Thyroid gland (tissue), 4 donors: ENCODE measurements around the gene ATP5ME. TPM values are rescaled to one million over a fixed set of nuclear protein-coding genes. Genes with fewer than 3 reads are reported as not detected.

Experiments
- DNase-seq, 2 donors: peaks; one replicate each; pipeline ENCODE4 v3.0.0-alpha.2; 2019
- H3K27ac ChIP-seq, 3 donors: fragments of 200-600 bp; sonication (generic); 1 replicate in 2 of 3; 2 replicates in 1 of 3; pipeline ENCODE4 v1.5.1; 2016 to 2019; ENCODE audit warnings: mild to moderate bottlenecking in 1 of 3, moderate library complexity in 1 of 3
- H3K27me3 ChIP-seq: fragments of 200-600 bp; sonication (generic); one replicate; pipeline ENCODE4 v1.5.1; 2019
- H3K36me3 ChIP-seq, 2 donors: fragments of 200-600 bp; sonication (generic); one replicate each; pipeline ENCODE4 v1.5.1; 2016 to 2019
- H3K4me1 ChIP-seq, 2 donors: fragments of 200-600 bp; sonication (generic); one replicate each; pipeline ENCODE4 v1.5.1; 2017 to 2019
- H3K4me3 ChIP-seq, 3 donors: fragments of 200-600 bp; sonication (generic); replicated peaks in 1 of 3; 1 replicate in 2 of 3; 2 replicates in 1 of 3; pipeline ENCODE4 v1.5.1; 2016; ENCODE audit warnings: mild to moderate bottlenecking in 1 of 3
- H3K9me3 ChIP-seq: fragments of 200-600 bp; sonication (generic); one replicate; pipeline ENCODE4 v1.5.1; 2017
- CTCF ChIP-seq, 6 experiments: fragments of 200-600 bp in 3 of 6; fragments of 450-650 bp in 3 of 6; sonication (generic) in 3 of 6; IDR thresholded peaks; one replicate each; pipeline ENCODE4 v1.5.1; 2016 to 2019; ENCODE audit warnings: antibody characterized with exemption in 6 of 6, mild to moderate bottlenecking in 2 of 6, inconsistent platforms in 1 of 6, moderate library complexity in 1 of 6
- POLR2A ChIP-seq, 2 donors: fragments of 450-650 bp; IDR thresholded peaks; one replicate each; pipeline ENCODE4 v1.6.1; 2017; ENCODE audit warnings: antibody characterized with exemption in 2 of 2, mild to moderate bottlenecking in 2 of 2, moderate library complexity in 1 of 2
- WGBS, 2 donors: methylation state at CpG; one replicate each; pipeline ENCODE4 v1.1.5; 2017; 5-methylcytosine and 5-hydroxymethylcytosine counted together
- intact Hi-C: fragments of 100-400 bp; cut with DNase I; formaldehyde crosslinking; loops from one replicate; pipeline ENCODE4 v1.15.1; 2023
- total RNA-seq, 4 donors: library from RNA; depleted of rRNA; stranded (reverse); fragments of >200 nt; gene quantifications; one replicate each; pipeline ENCODE4 v1.2.3, GENCODE V29; 2016

Gene ATP5ME
- 100 to 1,000 TPM in 2 of 4 donors, 10 to 100 TPM in 2; 82.2 to 144 (median 106) TPM for total RNA-seq

- no peaks in the 10 kb centered on the region for H3K9me3 ChIP-seq
- intact Hi-C loops: no loop called here
- H3K27me3 ChIP-seq: no peaks in the 10 kb centered on the region
- TF ChIP-seq POLR2A (IDR thresholded peaks at IDR 0.05) (peak; percentile 70 to 90), CTCF (IDR thresholded peaks at IDR 0.05) (peak; percentile 42 to 97 (median 72))
- 2% methylated on average over 8 to 44 of the region's 84 CpGs for WGBS, 2 donors
- peak within 1 kb of the TSS; percentile 87 to 93 (median 89) for H3K27ac ChIP-seq
- peaks cover 15 to 18% of the 10 kb centered on the region in 2 donors for H3K4me1 ChIP-seq
- H3K36me3 ChIP-seq: peaks cover 11 to 13% of the 10 kb centered on the region in 2 donors
- peak; percentile 97 to 98 for DNase-seq
- peak within 1 kb of the TSS; percentile 83 to 92 (median 88) for H3K4me3 ChIP-seq
Measured at GRCh38 chr4:674172-675035, at the start of gene ATP5ME, which contains the start of gene MYL5. Gene ATP5ME, minus strand, starts transcription at chr4:674276. Its CDS starts 29 bp downstream, at chr4:674247. Gene MYL5, plus strand, starts transcription at chr4:674542. Its CDS starts 3,485 bp downstream, at chr4:678027.

DNA sequence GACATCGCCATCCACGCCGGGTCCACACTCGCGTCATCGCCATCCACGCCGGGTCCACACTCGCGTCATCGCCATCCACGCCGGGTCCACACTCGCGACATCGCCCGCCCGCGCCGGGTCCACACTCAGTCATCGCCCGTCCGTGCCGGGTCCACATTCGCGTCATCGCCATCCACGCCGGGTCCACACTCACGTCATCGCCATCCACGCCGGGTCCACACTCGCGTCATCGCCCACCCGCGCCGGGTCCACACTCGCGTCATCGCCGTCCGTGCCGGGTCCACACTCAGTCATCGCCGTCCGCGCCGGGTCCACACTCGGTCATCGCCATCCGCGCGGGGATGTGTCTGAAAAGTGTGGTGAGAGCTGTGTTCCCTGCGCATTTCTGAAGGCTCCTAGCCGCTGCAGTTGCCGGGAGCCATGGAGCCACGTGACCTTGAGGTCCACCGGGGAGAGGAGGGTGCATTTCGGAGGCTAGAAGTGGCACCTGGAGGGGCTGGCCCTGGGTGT is 48.8 kb upstream of the ATP5ME start:
- no peak for DNase-seq
- WGBS, 2 donors: 97 to 98% methylated on average over 60 to 61 of the region's 61 CpGs
- H3K36me3 ChIP-seq: no peaks in the 10 kb centered on the region
- H3K4me3 ChIP-seq: no peak overlapping the region
- intact Hi-C loops: no loop called here
- TF ChIP-seq CTCF (IDR thresholded peaks at IDR 0.05): no peak
- no peak for TF ChIP-seq POLR2A (IDR thresholded peaks at IDR 0.05)
- H3K27me3 ChIP-seq: no peaks in the 10 kb centered on the region
- H3K4me1 ChIP-seq: no peaks in the 10 kb centered on the region
- H3K27ac ChIP-seq: no peak overlapping the region
- no peaks in the 10 kb centered on the region for H3K9me3 ChIP-seq

- H3K36me3 ChIP-seq: no peaks in the 10 kb centered on the region
- no peak overlapping the region for H3K27ac ChIP-seq
- no peaks in the 10 kb centered on the region for H3K9me3 ChIP-seq
- DNase-seq: no peak
- no peaks in the 10 kb centered on the region for H3K27me3 ChIP-seq
- H3K4me3 ChIP-seq: no peak overlapping the region
- no peak for TF ChIP-seq POLR2A (IDR thresholded peaks at IDR 0.05)
- TF ChIP-seq CTCF (IDR thresholded peaks at IDR 0.05): no peak
- 96 to 97% methylated on average over 33 to 47 of the region's 47 CpGs for WGBS, 2 donors
- H3K4me1 ChIP-seq: no peaks in the 10 kb centered on the region
- intact Hi-C loops: no loop called here
Measured at GRCh38 chr4:722169-722725, 48.2 kb upstream of the ATP5ME start.

DNA sequence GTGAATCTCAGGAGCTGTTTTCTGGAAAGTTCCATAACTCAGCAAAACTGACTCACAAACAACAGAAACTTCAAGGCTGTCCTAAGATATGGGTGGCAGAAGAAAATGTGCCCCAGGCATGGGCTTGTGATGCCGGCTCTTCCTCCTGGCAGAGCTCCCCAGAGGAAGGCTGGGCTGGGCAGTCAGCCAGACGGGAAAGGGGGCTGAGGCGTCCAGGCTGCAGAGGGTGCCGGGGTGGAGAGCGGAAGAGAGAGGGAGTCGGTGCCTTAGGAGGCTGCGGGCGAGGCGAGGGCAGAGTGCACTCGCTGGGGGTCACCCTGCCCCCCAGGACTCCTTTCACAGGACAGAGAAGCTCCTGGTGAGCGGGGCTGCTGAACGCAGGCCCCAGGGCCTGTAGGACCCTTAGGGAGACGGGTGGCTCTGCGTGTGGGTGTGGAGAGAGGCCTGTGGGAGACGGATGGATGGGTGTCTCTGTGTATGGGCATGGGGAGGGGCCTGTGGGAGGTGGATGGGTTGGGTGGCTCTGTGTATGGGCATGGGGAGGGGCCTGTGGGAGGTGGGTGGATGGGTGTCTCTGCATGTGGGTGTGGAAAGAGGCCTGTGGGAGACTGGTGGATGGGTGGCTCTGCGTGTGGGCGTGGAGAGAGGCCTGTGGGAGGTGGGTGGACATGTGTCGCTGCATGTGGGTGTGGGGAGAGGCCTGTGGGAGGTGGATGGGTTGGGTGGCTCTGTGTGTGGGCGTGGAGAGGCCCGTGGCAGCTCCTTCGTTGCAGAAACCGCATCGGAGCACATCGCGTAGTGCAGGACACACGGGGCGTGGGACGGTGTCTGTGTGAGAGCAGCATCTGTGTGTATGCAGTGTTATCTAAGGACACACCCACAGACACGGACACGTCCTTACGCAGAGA is 47.4 kb upstream of the ATP5ME start:
- Histone ChIP-seq H3K36me3 (no peaks in the 10 kb centered on the region), H3K27ac (no peak overlapping the region), H3K4me1 (no peaks in the 10 kb centered on the region), H3K9me3 (no peaks in the 10 kb centered on the region), H3K27me3 (no peaks in the 10 kb centered on the region), H3K4me3 (no peak overlapping the region)
- intact Hi-C loops: no loop called here
- TF ChIP-seq CTCF (IDR thresholded peaks at IDR 0.05) (no peak), POLR2A (IDR thresholded peaks at IDR 0.05) (no peak)
- DNase-seq: no peak
- 75 to 78% methylated on average over 31 of the region's 31 CpGs for WGBS, 2 donors
